ENCODE results near the gene NHSL2. TPM values are rescaled to one million over a fixed set of nuclear protein-coding genes. Genes with fewer than 3 reads are reported as not detected.

The NHSL2 gene
- total and polyA plus RNA-seq, 4 experiments from 2014 or later: 8.1 to 27.2 (median 10.6) TPM

GRCh38 chrX:72110051-72110875 is 199.6 kb downstream of the NHSL2 start:
- CTCF ChIA-PET (ENCODE audit: partially characterized antibody): interaction anchor here (1.1 kb wide), 1 partner anchor 15 kb away, joined by 3 read pairs; no protein-coding TSS in a partner anchor
- H3K9me3 Mint-ChIP-seq: no peaks in the 10 kb centered on the region
- H3K9me3 ChIP-seq (ENCODE audit: control insufficient read depth in 1 of 2, low read length in 2 of 2): no peaks in the 10 kb centered on the region
- H3K36me3 ChIP-seq (ENCODE audit: insufficient read depth, low read length): no peaks in the 10 kb centered on the region
- H3K4me3 Mint-ChIP-seq: peak overlapping the region in 1 of 8 donors; percentile 9
- intact Hi-C loops (cut with micrococcal nuclease): no loop called here
- no peak for DNase-seq
- no peaks in the 10 kb centered on the region for H3K27me3 ChIP-seq (ENCODE audit: insufficient read depth, low read length)
- H3K4me3 ChIP-seq (ENCODE audit: low read length in 2 of 2): no peak overlapping the region
- H3K36me3 Mint-ChIP-seq: peaks cover 4 to 18% of the 10 kb centered on the region in 2 donors
- H3K27me3 Mint-ChIP-seq: no peaks in the 10 kb centered on the region
- H3K27ac Mint-ChIP-seq: peak overlapping the region in 1 of 7 donors; percentile 24
- POLR2A ChIA-PET (ENCODE audit: partially characterized antibody): interaction anchor here (0.7 kb wide), 1 partner anchor 71 kb away, joined by 3 read pairs; the partner anchor contains the start of gene PIN4
- H3K4me1 ChIP-seq (ENCODE audit: insufficient read depth, low read length): peaks cover 40% of the 10 kb centered on the region
- no peak overlapping the region for H3K27ac ChIP-seq (ENCODE audit: low read depth, low read length)
- H3K4me1 Mint-ChIP-seq: peaks cover 26 to 68% (median 47%) of the 10 kb centered on the region in 4 donors

GRCh38 chrX:72110876-72111708 is 200.4 kb downstream of the NHSL2 start:
- no peak overlapping the region for H3K4me3 ChIP-seq (ENCODE audit: low read length in 2 of 2)
- DNase-seq: no peak
- peaks cover 4 to 13% of the 10 kb centered on the region in 2 donors for H3K36me3 Mint-ChIP-seq
- H3K9me3 ChIP-seq (ENCODE audit: control insufficient read depth in 1 of 2, low read length in 2 of 2): no peaks in the 10 kb centered on the region
- H3K27me3 Mint-ChIP-seq: no peaks in the 10 kb centered on the region
- no peaks in the 10 kb centered on the region for H3K9me3 Mint-ChIP-seq
- H3K27ac ChIP-seq (ENCODE audit: low read depth, low read length): no peak overlapping the region
- peaks cover 32% of the 10 kb centered on the region for H3K4me1 ChIP-seq (ENCODE audit: insufficient read depth, low read length)
- H3K27ac Mint-ChIP-seq: peak overlapping the region in 3 of 7 donors; percentile 33 to 55 (median 38)
- intact Hi-C loops (cut with micrococcal nuclease): no loop called here
- peaks cover 22 to 67% (median 42%) of the 10 kb centered on the region in 4 donors for H3K4me1 Mint-ChIP-seq
- H3K4me3 Mint-ChIP-seq: peak overlapping the region in 1 of 8 donors; percentile 9
- H3K27me3 ChIP-seq (ENCODE audit: insufficient read depth, low read length): no peaks in the 10 kb centered on the region
- H3K36me3 ChIP-seq (ENCODE audit: insufficient read depth, low read length): no peaks in the 10 kb centered on the region
- CTCF ChIA-PET (ENCODE audit: partially characterized antibody): no interaction called here
- POLR2A ChIA-PET (ENCODE audit: partially characterized antibody): interaction anchor here (0.5 to 1.9 kb wide), 2 partner anchors 10 to 15 kb away, joined by 3 to 9 read pairs; no protein-coding TSS in a partner anchor

GRCh38 chrX:72113461-72113860 is 202.8 kb downstream of the NHSL2 start:
- H3K27me3 ChIP-seq (ENCODE audit: insufficient read depth, low read length): no peaks in the 10 kb centered on the region
- no peaks in the 10 kb centered on the region for H3K36me3 ChIP-seq (ENCODE audit: insufficient read depth, low read length)
- H3K27ac ChIP-seq (ENCODE audit: low read depth, low read length): no peak overlapping the region
- ChIA-PET POLR2A (ENCODE audit: partially characterized antibody) (no interaction called here), CTCF (ENCODE audit: partially characterized antibody) (no interaction called here)
- DNase-seq: no peak
- Mint-ChIP-seq H3K9me3 (no peaks in the 10 kb centered on the region), H3K4me1 (peaks cover 16 to 62% (median 32%) of the 10 kb centered on the region in 4 donors), H3K27me3 (no peaks in the 10 kb centered on the region), H3K4me3 (no peak overlapping the region), H3K27ac (peak overlapping the region in 3 of 7 donors; percentile 7 to 70 (median 42)), H3K36me3 (peaks cover 4 to 5% of the 10 kb centered on the region in 2 donors)
- no peaks in the 10 kb centered on the region for H3K9me3 ChIP-seq (ENCODE audit: control insufficient read depth in 1 of 2, low read length in 2 of 2)
- H3K4me3 ChIP-seq (ENCODE audit: low read length in 2 of 2): no peak overlapping the region
- intact Hi-C loops (cut with micrococcal nuclease): no loop called here
- peaks cover 20% of the 10 kb centered on the region for H3K4me1 ChIP-seq (ENCODE audit: insufficient read depth, low read length)

- Histone ChIP-seq H3K9me3 (ENCODE audit: control insufficient read depth in 1 of 2, low read length in 2 of 2) (no peaks in the 10 kb centered on the region), H3K36me3 (ENCODE audit: insufficient read depth, low read length) (no peaks in the 10 kb centered on the region), H3K4me1 (ENCODE audit: insufficient read depth, low read length) (peaks cover 20% of the 10 kb centered on the region), H3K4me3 (ENCODE audit: low read length in 2 of 2) (no peak overlapping the region), H3K27ac (ENCODE audit: low read depth, low read length) (no peak overlapping the region), H3K27me3 (ENCODE audit: insufficient read depth, low read length) (no peaks in the 10 kb centered on the region)
- H3K27me3 Mint-ChIP-seq: no peaks in the 10 kb centered on the region
- ChIA-PET POLR2A (ENCODE audit: partially characterized antibody) (interaction anchor here (0.9 to 1.2 kb wide), 2 partner anchors 13 to 96 kb away, joined by 4 to 5 read pairs; no protein-coding TSS in a partner anchor), CTCF (ENCODE audit: partially characterized antibody) (interaction anchor here (0.7 kb wide), 1 partner anchor 94 kb away, joined by 3 read pairs; no protein-coding TSS in a partner anchor)
- no peak for DNase-seq
- H3K36me3 Mint-ChIP-seq: peaks cover 0 to 4% of the 10 kb centered on the region in 2 donors
- H3K4me3 Mint-ChIP-seq: peak overlapping the region in 2 of 8 donors; percentile 44 to 52
- intact Hi-C loops (cut with micrococcal nuclease): no loop called here
- no peaks in the 10 kb centered on the region for H3K9me3 Mint-ChIP-seq
- peaks cover 10 to 55% (median 30%) of the 10 kb centered on the region in 4 donors for H3K4me1 Mint-ChIP-seq
- H3K27ac Mint-ChIP-seq: peak overlapping the region; percentile 42 to 75 (median 70)
Measured at GRCh38 chrX:72114306-72114705, 203.7 kb downstream of the NHSL2 start.

GRCh38 chrX:72114807-72115206 is 204.2 kb downstream of the NHSL2 start:
- ChIA-PET CTCF (ENCODE audit: partially characterized antibody) (interaction anchor here (0.7 kb wide), 1 partner anchor 95 kb away, joined by 3 read pairs; no protein-coding TSS in a partner anchor), POLR2A (ENCODE audit: partially characterized antibody) (interaction anchor here (0.9 to 1.2 kb wide), 3 partner anchors 9 to 97 kb away, joined by 3 to 5 read pairs (median 4); no protein-coding TSS in a partner anchor)
- no peak overlapping the region for H3K27ac ChIP-seq (ENCODE audit: low read depth, low read length)
- no peaks in the 10 kb centered on the region for H3K36me3 ChIP-seq (ENCODE audit: insufficient read depth, low read length)
- peaks cover 24% of the 10 kb centered on the region for H3K4me1 ChIP-seq (ENCODE audit: insufficient read depth, low read length)
- intact Hi-C loops (cut with micrococcal nuclease): no loop called here
- H3K36me3 Mint-ChIP-seq: peaks cover 0 to 4% of the 10 kb centered on the region in 2 donors
- H3K9me3 ChIP-seq (ENCODE audit: control insufficient read depth in 1 of 2, low read length in 2 of 2): no peaks in the 10 kb centered on the region
- H3K27me3 Mint-ChIP-seq: no peaks in the 10 kb centered on the region
- H3K27ac Mint-ChIP-seq: peak overlapping the region in 2 of 7 donors; percentile 12 to 74
- no peaks in the 10 kb centered on the region for H3K9me3 Mint-ChIP-seq
- peaks cover 10 to 57% (median 29%) of the 10 kb centered on the region in 4 donors for H3K4me1 Mint-ChIP-seq
- DNase-seq: no peak
- no peak overlapping the region for H3K4me3 ChIP-seq (ENCODE audit: low read length in 2 of 2)
- H3K4me3 Mint-ChIP-seq: no peak overlapping the region
- H3K27me3 ChIP-seq (ENCODE audit: insufficient read depth, low read length): no peaks in the 10 kb centered on the region

- Mint-ChIP-seq H3K9me3 (no peaks in the 10 kb centered on the region), H3K27me3 (no peaks in the 10 kb centered on the region), H3K27ac (peak overlapping the region in 4 of 7 donors; percentile 43 to 79 (median 60)), H3K4me1 (peaks cover 12 to 63% (median 32%) of the 10 kb centered on the region in 4 donors), H3K4me3 (no peak overlapping the region), H3K36me3 (peaks cover 0 to 4% of the 10 kb centered on the region in 2 donors)
- Histone ChIP-seq H3K27me3 (ENCODE audit: insufficient read depth, low read length) (no peaks in the 10 kb centered on the region), H3K27ac (ENCODE audit: low read depth, low read length) (no peak overlapping the region), H3K9me3 (ENCODE audit: control insufficient read depth in 1 of 2, low read length in 2 of 2) (no peaks in the 10 kb centered on the region), H3K36me3 (ENCODE audit: insufficient read depth, low read length) (no peaks in the 10 kb centered on the region), H3K4me3 (ENCODE audit: low read length in 2 of 2) (no peak overlapping the region), H3K4me1 (ENCODE audit: insufficient read depth, low read length) (peaks cover 29% of the 10 kb centered on the region)
- DNase-seq: no peak
- POLR2A ChIA-PET (ENCODE audit: partially characterized antibody): interaction anchor here (1.0 to 1.2 kb wide), 2 partner anchors 10 to 14 kb away, joined by 3 to 5 read pairs; no protein-coding TSS in a partner anchor
- intact Hi-C loops (cut with micrococcal nuclease): no loop called here
- CTCF ChIA-PET (ENCODE audit: partially characterized antibody): no interaction called here
Measured at GRCh38 chrX:72115380-72115779, 204.7 kb downstream of the NHSL2 start.
